ELR (cell line): ENCODE measurements around the gene ADAT3.
A peak's percentile ranks its signal among the peaks of the same experiment; 100 is the strongest.

Source experiments
- DNase-seq: peaks from one replicate; pipeline ENCODE4 v3.0.0-alpha.2; 2015; ENCODE audit warnings: low read depth

ADAT3 gene

GRCh38 chr19:1905110-1905862 lies at the start of gene ADAT3, which contains the start of gene SCAMP4:
TSS of gene ADAT3 (plus strand) at chr19:1905399. CDS start at chr19:1912048, 6,649 bp downstream.
TSS of gene SCAMP4 (plus strand) at chr19:1905399. CDS start at chr19:1915020, 9,621 bp downstream.
- DNase-seq, result peak; percentile 99

- peak; percentile 47 for DNase-seq
These were observed 49.4 kb upstream of the ADAT3 start for GRCh38 chr19:1855828-1856255.

GRCh38 chr19:1856345-1856697 lies 48.9 kb upstream of the ADAT3 start:
- no peak for DNase-seq

- DNase-seq, result peak; percentile 96
These were observed 48.2 kb upstream of the ADAT3 start for GRCh38 chr19:1856698-1857603.

GRCh38 chr19:1857648-1858326 lies 47.4 kb upstream of the ADAT3 start:
- no peak for DNase-seq

DNA sequence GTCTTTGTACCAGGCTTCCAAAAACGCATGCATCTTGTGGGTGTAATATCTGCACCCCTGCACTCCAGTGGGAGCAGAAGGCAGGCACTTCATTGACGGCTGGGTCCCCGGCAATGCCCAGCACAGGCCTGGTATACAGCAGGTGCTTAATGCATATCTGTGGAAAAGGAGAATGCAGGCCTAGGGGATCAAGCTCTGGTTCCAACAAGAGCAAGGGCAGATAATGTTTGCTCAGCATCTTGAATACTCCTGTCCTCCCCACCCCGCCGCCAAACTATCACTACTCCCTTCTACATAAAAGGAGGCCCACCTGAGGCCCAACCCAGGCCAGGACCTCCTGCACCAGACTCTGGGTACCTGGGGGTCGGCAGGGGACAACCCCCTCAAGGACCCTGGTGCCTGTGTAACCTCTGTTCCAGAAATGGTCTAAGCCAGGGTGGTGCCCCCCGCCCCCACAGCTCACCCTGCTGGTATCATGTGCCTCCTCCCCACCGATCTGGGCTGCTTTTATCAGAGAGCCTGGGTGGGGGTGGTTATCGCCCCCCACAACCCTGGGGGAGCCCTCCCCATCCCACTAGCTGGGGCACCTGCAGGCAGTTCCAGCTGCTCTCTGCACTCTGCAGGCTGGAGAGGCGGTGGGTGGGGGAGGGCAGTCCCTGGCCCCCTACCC lies 46.7 kb upstream of the ADAT3 start:
- no peak for DNase-seq

DNA sequence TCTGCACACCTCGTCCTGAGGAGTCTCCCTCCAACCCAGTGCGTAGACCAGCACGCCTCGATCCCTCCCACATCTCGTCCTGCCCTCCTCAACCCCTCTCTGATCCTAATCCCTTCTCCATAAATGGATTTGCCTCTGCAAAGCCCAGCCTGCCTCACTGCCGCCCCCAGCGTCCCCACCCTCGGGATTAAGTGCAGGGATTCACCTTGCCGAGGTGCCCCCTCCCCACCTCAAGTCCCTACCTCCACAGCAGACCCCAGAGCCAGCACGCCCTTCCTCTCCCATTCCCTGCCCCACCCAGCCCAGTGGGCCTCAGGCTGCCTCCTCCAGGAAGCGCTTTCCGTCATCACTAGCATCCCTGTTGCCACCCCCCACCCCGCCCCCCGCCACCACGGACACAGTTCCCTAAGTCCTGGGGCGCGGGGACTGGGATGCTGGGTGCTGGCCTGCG lies 45.8 kb upstream of the ADAT3 start:
- no peak for DNase-seq

- DNase-seq, result peak; percentile 75
These were observed 45.0 kb upstream of the ADAT3 start for GRCh38 chr19:1860042-1860775.

DNA sequence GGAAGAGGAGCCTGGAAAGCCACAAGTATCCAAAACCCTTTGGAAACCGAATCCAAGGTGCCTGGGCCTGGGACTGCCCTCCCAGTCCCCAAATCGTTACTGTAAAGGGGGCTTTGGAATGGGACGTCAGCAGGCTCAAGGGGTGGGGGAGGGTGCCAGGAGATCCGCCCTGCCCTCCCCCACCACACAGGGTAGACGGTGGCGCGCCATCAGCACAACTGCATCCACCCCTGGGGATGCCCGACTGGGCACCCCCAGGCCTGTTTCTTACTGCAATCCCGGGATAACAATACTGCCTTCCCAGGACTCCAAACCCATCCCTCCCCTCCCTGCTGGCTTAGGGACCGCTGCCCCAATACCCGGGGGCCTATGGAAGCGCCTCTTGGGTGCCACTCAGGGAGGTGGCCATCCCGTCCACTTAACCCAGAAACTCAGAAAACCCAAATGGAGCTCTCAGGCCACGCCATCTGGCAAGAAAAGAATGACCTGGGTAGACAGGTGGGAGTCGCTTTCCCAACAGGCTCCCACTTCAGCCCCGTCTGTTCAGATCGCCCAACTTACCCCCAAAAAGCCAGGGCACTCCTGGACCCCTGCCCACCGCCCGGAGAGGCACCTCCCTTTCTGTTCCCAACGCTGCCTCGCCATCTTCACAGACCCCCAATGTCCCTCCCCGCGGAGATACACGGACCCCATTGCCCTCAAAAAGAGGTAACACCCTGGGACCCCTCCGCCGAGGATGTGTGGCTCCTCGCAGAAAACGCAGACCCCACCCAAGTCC lies 44.2 kb upstream of the ADAT3 start:
- no peak for DNase-seq

- peak; percentile 53 for DNase-seq
These were observed 43.6 kb upstream of the ADAT3 start for GRCh38 chr19:1861599-1862031.

DNA sequence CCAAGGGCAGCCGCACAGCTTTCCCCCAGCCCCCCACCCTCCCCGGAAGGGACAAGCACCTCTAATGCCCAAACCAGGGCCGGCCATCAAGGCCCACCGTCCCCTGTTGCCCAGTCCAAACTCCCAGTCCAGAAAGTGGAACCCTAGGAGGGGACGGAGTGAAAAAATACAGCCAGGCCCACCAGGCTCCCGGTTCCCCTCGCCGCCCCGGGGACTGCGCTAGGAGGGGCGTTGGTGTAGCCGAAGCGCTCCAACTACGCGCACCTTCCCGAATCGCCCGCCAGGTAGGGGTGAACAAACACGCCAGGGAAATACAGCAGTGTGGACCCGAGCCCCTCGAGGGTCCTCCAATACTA lies 43.2 kb upstream of the ADAT3 start:
- no peak for DNase-seq

DNA sequence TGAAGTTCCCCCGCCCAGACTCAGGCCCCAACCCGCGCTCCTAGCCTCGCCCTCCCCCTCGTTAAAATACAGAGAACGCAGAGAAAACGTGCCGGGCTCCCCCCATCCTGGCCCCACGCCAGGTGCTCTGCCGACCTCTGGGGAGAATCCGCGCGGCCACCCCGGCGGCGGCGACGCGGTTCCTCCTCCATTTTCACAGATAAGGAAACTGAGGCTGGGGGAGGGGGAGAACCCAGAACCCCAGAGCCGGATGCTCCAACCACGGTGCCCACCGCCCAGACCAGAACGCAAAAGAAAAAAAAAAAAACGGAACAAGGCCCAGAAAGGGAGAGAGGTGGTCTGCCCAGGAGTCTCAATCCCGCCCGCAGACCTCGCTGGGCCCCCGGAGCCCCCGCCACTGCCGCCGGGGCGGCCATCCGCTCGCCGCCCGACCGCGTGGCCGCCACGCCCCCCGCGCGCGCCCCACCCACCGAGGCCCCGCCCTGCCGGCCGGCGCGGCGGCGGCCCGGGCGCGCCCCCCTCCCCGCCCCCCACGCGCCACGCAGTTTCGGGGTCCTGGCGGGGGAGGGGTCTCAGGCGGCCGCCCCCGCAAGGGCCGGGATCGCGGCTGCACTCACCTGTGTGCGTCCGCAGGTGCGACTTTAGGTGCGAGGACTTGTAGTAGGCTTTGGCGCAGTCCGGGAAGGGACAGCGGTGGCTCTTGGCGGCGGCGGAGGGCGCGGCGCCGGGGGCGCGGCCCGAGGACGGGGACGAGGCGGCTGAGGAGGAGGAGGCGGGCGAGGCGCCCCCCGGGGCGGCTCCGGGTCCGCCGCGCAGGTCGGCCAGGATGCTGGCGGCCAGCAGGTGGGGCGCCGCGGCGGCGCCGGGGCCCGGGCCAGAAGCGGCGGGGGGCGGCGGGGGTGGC lies 42.5 kb upstream of the ADAT3 start:
- DNase-seq, result peak; percentile 56

- no peak for DNase-seq
These were observed 41.9 kb upstream of the ADAT3 start, which contains the start of gene KLF16 for GRCh38 chr19:1863328-1863637. TSS of gene KLF16 (minus strand) at chr19:1863579. CDS start at chr19:1863497, 82 bp downstream.

- DNase-seq, result peak; percentile 95
These were observed 41.3 kb upstream of the ADAT3 start for GRCh38 chr19:1863638-1864479.

DNA sequence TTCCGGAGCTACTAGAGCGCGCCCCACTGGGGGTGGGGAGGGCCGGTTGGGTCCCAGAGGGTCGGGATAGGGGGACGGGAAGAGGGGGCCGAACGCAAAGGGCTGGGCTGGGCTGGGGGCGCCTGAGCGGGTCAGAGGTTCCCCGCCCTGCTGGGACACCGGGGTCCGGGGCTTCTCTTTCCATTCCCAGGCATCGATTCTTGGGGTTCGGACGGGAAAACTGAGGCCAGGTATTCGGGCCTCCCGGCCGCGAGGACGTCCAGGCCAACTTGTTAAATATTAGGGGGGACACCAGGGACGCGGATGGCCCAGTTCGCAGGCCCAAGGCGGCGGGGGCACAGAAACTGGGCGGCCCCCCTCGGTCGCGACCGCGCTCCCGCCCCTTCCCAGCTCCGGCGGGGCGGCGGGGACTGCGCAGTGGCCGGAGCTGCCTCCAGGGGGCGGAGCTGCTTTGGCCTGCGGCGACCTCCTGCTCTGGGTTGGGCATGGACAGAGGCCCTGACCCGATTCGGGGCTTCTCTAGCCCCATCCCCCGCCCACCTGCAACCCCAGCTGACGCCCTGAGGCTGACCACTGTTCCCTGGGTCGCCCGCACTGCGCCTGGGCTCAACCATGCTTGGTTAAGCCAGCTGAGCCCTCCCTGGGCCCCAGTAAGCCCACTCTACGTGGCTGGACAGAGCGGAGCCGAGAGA lies 40.6 kb upstream of the ADAT3 start:
- DNase-seq, result peak; percentile 80

DNA sequence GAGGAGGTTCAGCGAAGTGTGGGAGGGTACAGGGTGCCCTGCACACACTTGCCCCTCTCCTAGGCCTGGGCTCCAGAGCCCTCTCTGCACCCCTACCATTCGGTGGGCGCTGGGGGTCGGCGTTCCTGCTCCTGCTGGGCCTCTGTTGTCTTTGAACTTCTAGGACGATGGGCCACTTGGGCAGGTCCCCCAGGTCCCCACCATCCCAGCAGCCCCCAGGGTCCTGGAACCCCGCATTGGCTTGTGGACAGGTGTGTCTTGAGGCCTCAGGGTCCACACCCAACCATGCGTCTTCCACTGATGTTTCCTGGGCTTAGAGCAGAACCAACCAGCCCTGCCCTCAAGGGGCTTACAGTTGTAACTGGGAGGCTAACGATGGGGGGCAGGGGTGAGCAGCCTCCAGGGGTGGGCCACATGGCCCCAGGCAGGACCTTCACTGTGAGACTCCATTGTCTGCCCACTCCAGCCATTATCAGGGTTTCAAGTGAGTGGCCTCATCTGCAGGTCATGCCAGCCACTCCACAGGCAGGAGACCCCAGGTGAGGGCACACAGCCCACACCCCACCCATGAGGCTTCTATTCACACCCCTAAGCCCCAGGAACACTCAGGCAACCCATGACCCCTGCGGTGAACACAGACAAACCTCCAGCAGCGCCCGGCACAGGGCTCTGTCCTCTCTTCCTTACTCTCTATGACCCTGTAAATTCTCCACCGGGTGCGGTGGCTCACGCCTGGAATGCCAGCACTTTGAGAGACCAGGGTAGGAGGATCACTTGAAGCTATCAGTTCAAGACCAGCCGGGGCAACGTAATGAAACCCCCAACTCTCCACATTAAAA lies 39.8 kb upstream of the ADAT3 start:
- DNase-seq, result no peak
